ENCODE results near the gene HACL1. TPM values are rescaled to one million over a fixed set of nuclear protein-coding genes. Genes with fewer than 3 reads are reported as not detected.

The HACL1 gene
- polyA plus RNA-seq, 1 of the 3 experiments (the other 2 are of a cell fraction) = 15.1 TPM

- no peak for TF ChIP-seq FOXJ3 (CRISPR knock-in tag; IDR thresholded peaks at IDR 0.05)
- TF ChIP-seq REST (IDR thresholded peaks at IDR 0.05; ENCODE audit: low read depth, low read length) = no peak
- TF ChIP-seq MEF2A (IDR thresholded peaks at IDR 0.05; ENCODE audit: borderline replicate concordance, low read depth) = no peak
- TF ChIP-seq SIN3A (IDR thresholded peaks at IDR 0.05; ENCODE audit: borderline replicate concordance, low read depth, low read length) = peak; percentile 83; the same call in 1 of the 2 replicates
- no peak for TF ChIP-seq TAF1 (IDR thresholded peaks at IDR 0.05; ENCODE audit: borderline replicate concordance, low read depth, low read length)
- TF ChIP-seq GATA2 (CRISPR knock-in tag; IDR thresholded peaks at IDR 0.05) = no peak
- TF ChIP-seq FOXM1 (IDR thresholded peaks at IDR 0.05; ENCODE audit: low read depth) = peak; percentile 67; the same call in 1 of the 2 replicates
- no peak; the same call in 1 of the 2 replicates for TF ChIP-seq RXRA (IDR thresholded peaks at IDR 0.05; ENCODE audit: borderline replicate concordance, low read depth)
- TF ChIP-seq NFIC (IDR thresholded peaks at IDR 0.05; ENCODE audit: borderline replicate concordance) = peak; percentile 94
- peak; percentile 58 for TF ChIP-seq MAX (IDR thresholded peaks at IDR 0.05; ENCODE audit: low read depth)
- no peak for TF ChIP-seq EZH2phosphoT487 (IDR thresholded peaks at IDR 0.05; ENCODE audit: borderline replicate concordance, low read depth)
- TF ChIP-seq RFX5 (IDR thresholded peaks at IDR 0.05; ENCODE audit: low read length) = no peak
- peak; percentile 44; the same call in 1 of the 2 replicates for TF ChIP-seq FOSL2 (IDR thresholded peaks at IDR 0.05; ENCODE audit: borderline replicate concordance, low read depth)
- peak; percentile 68 to 92 for TF ChIP-seq EP300 (IDR thresholded peaks at IDR 0.05; ENCODE audit: borderline replicate concordance in 1 of 2, low read depth in 1 of 2, low read length in 1 of 2)
- TF ChIP-seq RCOR1 (IDR thresholded peaks at IDR 0.05; ENCODE audit: low read length) = peak; percentile 54; the same call in 1 of the 2 replicates
- TF ChIP-seq, protein P1, sequence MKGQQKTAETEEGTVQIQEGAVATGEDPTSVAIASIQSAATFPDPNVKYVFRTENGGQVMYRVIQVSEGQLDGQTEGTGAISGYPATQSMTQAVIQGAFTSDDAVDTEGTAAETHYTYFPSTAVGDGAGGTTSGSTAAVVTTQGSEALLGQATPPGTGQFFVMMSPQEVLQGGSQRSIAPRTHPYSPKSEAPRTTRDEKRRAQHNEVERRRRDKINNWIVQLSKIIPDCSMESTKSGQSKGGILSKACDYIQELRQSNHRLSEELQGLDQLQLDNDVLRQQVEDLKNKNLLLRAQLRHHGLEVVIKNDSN (IDR thresholded peaks at IDR 0.05; ENCODE audit: borderline replicate concordance, low read depth) = no peak
- TF ChIP-seq CHD2 (IDR thresholded peaks at IDR 0.05; ENCODE audit: low read length, partially characterized antibody) = no peak
- TF ChIP-seq NRF1 (IDR thresholded peaks at IDR 0.05; ENCODE audit: low read depth, low read length) = no peak
- TF ChIP-seq TCF12 (IDR thresholded peaks at IDR 0.05) = peak; percentile 98
Measured at GRCh38 chr3:15635121-15635661, 33.8 kb upstream of the HACL1 start (continued).
